WERI-Rb-1 (cell line): ENCODE results near the gene CEP192.

ENCODE experiments used
- DNase-seq: peaks from one replicate; pipeline ENCODE4 v3.0.0-alpha.2; 2020
- H3K27ac ChIP-seq: fragments of 250-450 bp; sonication (Bioruptor Pico); 2 replicates; pipeline ENCODE4 v1.5.1; 2020; ENCODE audit warnings: mild to moderate bottlenecking, moderate library complexity
- H3K27me3 ChIP-seq: fragments of 250-450 bp; sonication (Bioruptor Pico); 2 replicates; pipeline ENCODE4 v1.5.1; 2021; ENCODE audit warnings: mild to moderate bottlenecking, low read depth, moderate library complexity; ENCODE audit not compliant: insufficient read depth, severe bottlenecking
- H3K36me3 ChIP-seq: fragments of 250-450 bp; sonication (Bioruptor Pico); 2 replicates; pipeline ENCODE4 v1.5.1; 2020; ENCODE audit warnings: mild to moderate bottlenecking, moderate library complexity
- H3K4me3 ChIP-seq: 2 replicates; pipeline ENCODE4 v1.5.1; 2011; ENCODE audit warnings: low read depth, mild to moderate bottlenecking, control low read depth, low read length
- H3K9me3 ChIP-seq: fragments of 250-450 bp; sonication (Bioruptor Pico); 2 replicates; pipeline ENCODE4 v1.5.1; 2021; ENCODE audit warnings: mild to moderate bottlenecking, moderate library complexity; ENCODE audit not compliant: severe bottlenecking
- TF ChIP-seq, protein P1 (sequence below): IDR thresholded peaks from 2 replicates; pipeline ENCODE4 v1.5.1; 2011; ENCODE audit warnings: low read depth, mild to moderate bottlenecking, control low read depth, inconsistent platforms, low read length

Gene CEP192

DNA sequence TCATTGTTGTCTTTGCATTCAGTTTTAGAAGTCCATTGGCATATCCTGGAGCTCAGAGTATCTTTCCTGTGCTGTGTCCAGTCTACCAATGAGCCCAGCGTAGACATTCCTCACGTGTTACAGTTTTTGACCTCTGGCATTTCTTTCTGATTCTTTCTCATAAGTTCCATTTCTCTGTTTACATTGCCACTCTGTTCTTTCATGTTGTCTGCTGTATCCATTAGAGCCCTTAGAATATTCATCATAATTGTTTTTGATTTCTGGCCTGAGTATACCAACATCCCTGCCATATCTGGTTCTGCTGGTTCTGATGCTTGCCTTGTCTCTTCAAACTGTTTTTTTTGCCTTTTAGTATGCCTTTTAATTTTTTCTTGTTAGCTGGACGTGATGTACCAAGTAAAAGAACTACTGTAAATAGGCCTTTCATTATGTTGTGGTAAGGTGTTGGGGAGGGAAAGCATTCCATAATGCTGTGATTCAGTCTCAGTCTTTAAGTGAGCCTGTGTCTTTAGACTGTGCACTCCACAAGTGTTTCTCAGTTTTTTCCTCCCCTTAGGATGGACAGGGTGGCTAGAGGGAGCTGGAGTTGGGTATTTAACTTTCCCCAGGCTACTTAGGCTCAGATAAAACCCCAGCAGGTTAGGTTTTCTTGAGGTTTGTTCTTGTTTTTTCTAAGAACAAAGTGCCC is 35.6 kb downstream of the CEP192 start:
- TF ChIP-seq, protein P1, sequence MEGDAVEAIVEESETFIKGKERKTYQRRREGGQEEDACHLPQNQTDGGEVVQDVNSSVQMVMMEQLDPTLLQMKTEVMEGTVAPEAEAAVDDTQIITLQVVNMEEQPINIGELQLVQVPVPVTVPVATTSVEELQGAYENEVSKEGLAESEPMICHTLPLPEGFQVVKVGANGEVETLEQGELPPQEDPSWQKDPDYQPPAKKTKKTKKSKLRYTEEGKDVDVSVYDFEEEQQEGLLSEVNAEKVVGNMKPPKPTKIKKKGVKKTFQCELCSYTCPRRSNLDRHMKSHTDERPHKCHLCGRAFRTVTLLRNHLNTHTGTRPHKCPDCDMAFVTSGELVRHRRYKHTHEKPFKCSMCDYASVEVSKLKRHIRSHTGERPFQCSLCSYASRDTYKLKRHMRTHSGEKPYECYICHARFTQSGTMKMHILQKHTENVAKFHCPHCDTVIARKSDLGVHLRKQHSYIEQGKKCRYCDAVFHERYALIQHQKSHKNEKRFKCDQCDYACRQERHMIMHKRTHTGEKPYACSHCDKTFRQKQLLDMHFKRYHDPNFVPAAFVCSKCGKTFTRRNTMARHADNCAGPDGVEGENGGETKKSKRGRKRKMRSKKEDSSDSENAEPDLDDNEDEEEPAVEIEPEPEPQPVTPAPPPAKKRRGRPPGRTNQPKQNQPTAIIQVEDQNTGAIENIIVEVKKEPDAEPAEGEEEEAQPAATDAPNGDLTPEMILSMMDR: no peak
- H3K36me3 ChIP-seq: peaks cover 74% of the 10 kb centered on the region
- H3K27me3 ChIP-seq: no peaks in the 10 kb centered on the region
- no peak overlapping the region for H3K27ac ChIP-seq
- no peak overlapping the region for H3K4me3 ChIP-seq
- DNase-seq: no peak
- no peaks in the 10 kb centered on the region for H3K9me3 ChIP-seq

DNA sequence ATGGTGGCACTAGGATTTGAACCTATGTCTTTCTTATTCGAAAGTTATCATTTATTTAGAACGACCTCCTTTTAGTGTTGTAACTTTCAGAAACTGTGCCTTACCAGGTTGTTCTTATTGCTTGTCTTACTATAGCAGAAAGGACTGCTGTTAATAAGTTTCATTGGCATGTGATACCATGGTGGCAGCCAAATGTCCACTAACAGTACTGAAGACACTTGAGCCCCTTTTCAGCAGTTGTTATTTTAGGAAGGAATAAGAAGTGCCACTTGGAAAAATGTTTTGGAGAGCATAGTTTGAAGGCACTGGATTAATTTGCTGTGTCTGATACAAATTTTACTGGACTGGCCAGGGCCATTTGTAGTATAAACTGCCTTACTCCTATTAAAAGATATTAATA is 37.7 kb downstream of the CEP192 start:
- peaks cover 78% of the 10 kb centered on the region for H3K36me3 ChIP-seq
- H3K9me3 ChIP-seq: no peaks in the 10 kb centered on the region
- no peak overlapping the region for H3K4me3 ChIP-seq
- no peak for DNase-seq
- no peaks in the 10 kb centered on the region for H3K27me3 ChIP-seq
- TF ChIP-seq, protein P1: no peak
- H3K27ac ChIP-seq: no peak overlapping the region

DNA sequence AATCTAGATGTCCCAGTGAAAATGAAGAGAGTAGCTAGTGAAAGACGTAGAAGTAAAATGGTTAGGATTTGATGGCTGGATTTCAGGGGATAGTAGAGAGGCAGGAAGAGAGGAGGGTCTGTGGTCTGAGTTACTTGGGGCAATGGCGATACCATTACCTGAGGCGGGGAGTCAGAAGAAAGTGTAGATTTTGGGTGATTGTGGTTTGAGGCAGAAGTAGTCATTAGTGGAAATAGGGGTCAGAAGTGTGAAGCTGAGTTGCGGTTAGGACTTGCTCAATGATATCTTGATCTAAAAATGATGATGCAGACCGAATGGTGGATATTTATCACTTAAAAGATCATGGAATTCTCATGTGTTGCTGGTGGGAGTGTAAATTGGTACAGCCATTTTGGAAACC is 41.0 kb downstream of the CEP192 start:
- Histone ChIP-seq H3K27me3 (no peaks in the 10 kb centered on the region), H3K27ac (no peak overlapping the region), H3K36me3 (peaks cover 65% of the 10 kb centered on the region), H3K4me3 (no peak overlapping the region), H3K9me3 (no peaks in the 10 kb centered on the region)
- no peak for DNase-seq
- TF ChIP-seq, protein P1: no peak

DNA sequence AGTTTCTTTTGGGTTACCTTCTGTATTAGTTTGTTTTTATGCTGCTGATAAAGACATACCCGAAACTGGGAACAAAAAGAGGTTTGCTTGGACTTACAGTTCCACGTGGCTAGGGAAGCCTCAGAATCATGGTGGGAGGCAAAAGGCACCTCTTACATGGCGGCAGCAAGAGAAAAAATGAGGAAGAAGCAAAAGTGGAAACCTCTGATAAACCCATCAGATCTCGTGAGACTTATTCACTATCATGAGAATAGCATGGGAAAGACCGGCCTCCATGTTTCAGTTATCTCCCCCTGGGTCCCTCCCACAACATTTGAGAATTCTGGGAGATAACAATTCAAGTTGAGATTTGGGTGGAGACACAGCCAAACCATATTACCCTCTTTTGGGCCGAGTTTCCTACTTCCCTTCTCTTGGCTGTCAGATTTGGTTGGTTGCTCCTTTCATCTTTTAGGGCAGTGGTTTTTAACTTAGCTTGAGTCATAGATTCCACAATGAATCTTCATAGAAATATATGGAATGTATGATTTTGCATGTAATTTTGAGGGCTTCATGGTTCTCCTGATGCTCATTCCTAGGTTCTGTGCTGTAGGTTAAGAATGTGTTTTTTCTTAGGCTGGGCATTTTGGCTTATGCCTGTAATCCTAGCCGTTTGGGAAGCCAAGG is 44.2 kb downstream of the CEP192 start:
- Histone ChIP-seq H3K27me3 (no peaks in the 10 kb centered on the region), H3K9me3 (no peaks in the 10 kb centered on the region), H3K36me3 (peaks cover 55% of the 10 kb centered on the region), H3K27ac (no peak overlapping the region), H3K4me3 (no peak overlapping the region)
- TF ChIP-seq, protein P1: no peak
- no peak for DNase-seq

DNA sequence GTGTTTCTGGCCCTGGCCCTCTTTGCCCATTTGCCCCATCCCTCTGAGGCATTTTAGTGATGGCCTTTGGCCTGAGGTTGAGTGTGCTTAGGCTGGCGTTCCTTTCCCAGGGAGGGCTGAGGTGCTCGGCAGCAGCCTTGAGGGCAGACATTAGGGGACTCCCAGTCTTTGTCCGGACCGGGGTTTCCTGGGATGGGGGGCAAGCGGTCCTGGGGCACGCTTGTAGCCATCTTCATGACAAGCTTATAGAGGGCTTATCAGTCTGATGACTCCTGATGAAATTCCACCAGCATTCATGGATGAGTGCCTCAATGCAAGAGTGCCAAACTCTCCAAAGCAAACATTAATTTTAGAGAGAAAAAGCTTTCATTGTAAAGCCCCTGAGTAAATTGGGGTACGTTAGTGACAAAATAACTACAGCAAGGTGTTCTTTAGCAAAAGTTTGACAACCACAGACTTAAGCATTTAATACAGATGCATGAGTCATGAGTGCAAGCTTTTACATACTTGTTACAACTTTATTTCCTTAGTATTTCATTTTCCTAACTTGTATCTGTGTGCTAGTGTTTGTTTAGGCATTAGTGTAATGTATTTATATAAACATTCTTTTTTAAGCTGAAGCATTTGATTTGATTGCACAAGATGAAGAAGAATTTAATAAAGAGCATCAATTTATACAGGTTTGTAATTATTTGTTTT is 45.6 kb downstream of the CEP192 start:
- no peaks in the 10 kb centered on the region for H3K27me3 ChIP-seq
- H3K9me3 ChIP-seq: no peaks in the 10 kb centered on the region
- TF ChIP-seq, protein P1: no peak
- no peak overlapping the region for H3K27ac ChIP-seq
- H3K36me3 ChIP-seq: peaks cover 50% of the 10 kb centered on the region
- no peak for DNase-seq
- no peak overlapping the region for H3K4me3 ChIP-seq
